Nephron (organoid): ENCODE measurements around the gene HOXA9.
A peak's percentile ranks its signal among the peaks of the same experiment; 100 is the strongest.

Experiments
- H3K27ac Mint-ChIP-seq, 3 experiments: 2 replicates each; pipeline ENCODE4 v1.8.0; 2020; ENCODE audit warnings: mixed read lengths in 3 of 3, mild to moderate bottlenecking in 2 of 3, moderate library complexity in 1 of 3
- H3K27me3 Mint-ChIP-seq: 2 replicates; pipeline ENCODE4 v1.8.0; 2021; ENCODE audit warnings: low read depth, mild to moderate bottlenecking, moderate library complexity, mixed read lengths
- H3K36me3 Mint-ChIP-seq: 2 replicates; pipeline ENCODE4 v1.8.0; 2020; ENCODE audit warnings: low read depth, mixed read lengths
- H3K4me1 Mint-ChIP-seq: 2 replicates; pipeline ENCODE4 v1.8.0; 2020; ENCODE audit warnings: mixed read lengths
- H3K4me3 Mint-ChIP-seq, 3 experiments: 2 replicates each; pipeline ENCODE4 v1.8.0; 2020; ENCODE audit warnings: mild to moderate bottlenecking in 3 of 3, mixed read lengths in 3 of 3, moderate library complexity in 2 of 3
- H3K9me3 Mint-ChIP-seq: 2 replicates; pipeline ENCODE4 v1.8.0; 2020; ENCODE audit warnings: mixed read lengths
- CTCF ChIP-seq, 3 experiments: fragments of 200-600 bp; sonication (generic); IDR thresholded peaks; one replicate each; pipeline ENCODE4 v1.5.0; 2021; ENCODE audit warnings: antibody characterized with exemption in 3 of 3; ENCODE audit not compliant: unreplicated experiment in 3 of 3

HOXA9 gene

GRCh38 chr7:27160546-27161213 lies 4.7 kb downstream of the HOXA9 start:
- H3K4me1 Mint-ChIP-seq: peaks cover 29% of the 10 kb centered on the region
- peaks cover 35% of the 10 kb centered on the region for H3K36me3 Mint-ChIP-seq
- peak overlapping the region; percentile 99 to 100 (median 99) for H3K27ac Mint-ChIP-seq
- peaks cover 4% of the 10 kb centered on the region for H3K27me3 Mint-ChIP-seq
- peak; percentile 98 to 99 (median 99) for TF ChIP-seq CTCF (IDR thresholded peaks at IDR 0.05; ENCODE audit: unreplicated experiment in 3 of 3)
- H3K4me3 Mint-ChIP-seq: peak overlapping the region; percentile 87 to 95 (median 93)
- no peaks in the 10 kb centered on the region for H3K9me3 Mint-ChIP-seq

DNA sequence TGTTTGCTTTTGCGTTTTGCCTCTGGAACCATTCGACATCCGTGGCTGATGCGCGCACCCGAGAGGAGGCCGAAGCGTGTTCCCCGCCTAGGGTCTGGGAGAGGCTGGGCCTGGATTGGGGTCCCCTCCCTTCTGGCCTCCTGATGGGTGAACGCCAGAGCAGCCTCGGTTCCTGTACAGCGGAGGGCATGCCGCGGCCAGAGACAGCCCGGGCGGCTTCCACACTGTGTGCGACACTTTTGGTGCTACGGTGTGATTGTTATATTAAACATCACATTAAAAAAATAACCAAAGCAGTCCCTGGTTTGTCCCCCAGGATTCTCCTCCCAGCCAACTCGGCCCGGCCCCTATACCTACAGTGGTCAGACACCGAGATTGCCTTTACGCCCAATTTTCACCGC lies 5.2 kb downstream of the HOXA9 start:
- Mint-ChIP-seq H3K9me3 (no peaks in the 10 kb centered on the region), H3K4me1 (peaks cover 29% of the 10 kb centered on the region), H3K27me3 (peaks cover 4% of the 10 kb centered on the region), H3K4me3 (peak overlapping the region; percentile 84 to 95 (median 86)), H3K36me3 (peaks cover 32% of the 10 kb centered on the region), H3K27ac (peak overlapping the region; percentile 97 to 100 (median 99))
- no peak for TF ChIP-seq CTCF (IDR thresholded peaks at IDR 0.05; ENCODE audit: unreplicated experiment in 3 of 3)

GRCh38 chr7:27159266-27160144 lies 5.8 kb downstream of the HOXA9 start:
- TF ChIP-seq CTCF (IDR thresholded peaks at IDR 0.05; ENCODE audit: unreplicated experiment in 3 of 3): no peak

GRCh38 chr7:27158436-27159265 lies 6.7 kb downstream of the HOXA9 start:
- no peak for TF ChIP-seq CTCF (IDR thresholded peaks at IDR 0.05; ENCODE audit: unreplicated experiment in 3 of 3)
- H3K27ac Mint-ChIP-seq: peak overlapping the region; percentile 97 to 100 (median 99)
- H3K36me3 Mint-ChIP-seq: peaks cover 32% of the 10 kb centered on the region
- peak overlapping the region; percentile 84 to 95 (median 86) for H3K4me3 Mint-ChIP-seq
- H3K9me3 Mint-ChIP-seq: no peaks in the 10 kb centered on the region
- H3K27me3 Mint-ChIP-seq: peaks cover 4% of the 10 kb centered on the region
- peaks cover 43% of the 10 kb centered on the region for H3K4me1 Mint-ChIP-seq

More at GRCh38 chr7:27159266-27160144, 5.8 kb downstream of the HOXA9 start:
- peak overlapping the region; percentile 97 to 100 (median 99) for H3K27ac Mint-ChIP-seq
- no peaks in the 10 kb centered on the region for H3K9me3 Mint-ChIP-seq
- peaks cover 4% of the 10 kb centered on the region for H3K27me3 Mint-ChIP-seq
- peaks cover 34% of the 10 kb centered on the region for H3K4me1 Mint-ChIP-seq
- peak overlapping the region; percentile 84 to 95 (median 86) for H3K4me3 Mint-ChIP-seq
- H3K36me3 Mint-ChIP-seq: peaks cover 32% of the 10 kb centered on the region

- no peak for TF ChIP-seq CTCF (IDR thresholded peaks at IDR 0.05; ENCODE audit: unreplicated experiment in 3 of 3)
- Mint-ChIP-seq H3K27ac (peak overlapping the region; percentile 97 to 100 (median 99)), H3K4me1 (peaks cover 49% of the 10 kb centered on the region), H3K27me3 (peaks cover 4% of the 10 kb centered on the region), H3K4me3 (peak overlapping the region; percentile 84 to 95 (median 86)), H3K9me3 (no peaks in the 10 kb centered on the region), H3K36me3 (peaks cover 26% of the 10 kb centered on the region)
These were observed 7.5 kb downstream of the HOXA9 start for GRCh38 chr7:27157702-27158431.
